Hepatocyte (in vitro differentiated cells): Measurements from ENCODE around the gene WNT7A.

Experiments
- CTCF ChIP-seq: fragments of 200-600 bp; sonication (generic); IDR thresholded peaks from 2 replicates; pipeline ENCODE4 v1.5.1; 2016; ENCODE audit warnings: antibody characterized with exemption, mild to moderate bottlenecking; ENCODE audit not compliant: poor library complexity
- EZH2 ChIP-seq: fragments of 200-600 bp; sonication (generic); IDR thresholded peaks from 2 replicates; pipeline ENCODE4 v1.6.1; 2016; ENCODE audit warnings: antibody characterized with exemption, mild to moderate bottlenecking, borderline replicate concordance
- EZH2phosphoT487 ChIP-seq: fragments of 200-600 bp; sonication (generic); IDR thresholded peaks from one replicate; pipeline ENCODE4 v1.6.1; 2018; ENCODE audit warnings: antibody characterized with exemption, mild to moderate bottlenecking, low read depth, moderate library complexity; ENCODE audit not compliant: unreplicated experiment, severe bottlenecking

DNA sequence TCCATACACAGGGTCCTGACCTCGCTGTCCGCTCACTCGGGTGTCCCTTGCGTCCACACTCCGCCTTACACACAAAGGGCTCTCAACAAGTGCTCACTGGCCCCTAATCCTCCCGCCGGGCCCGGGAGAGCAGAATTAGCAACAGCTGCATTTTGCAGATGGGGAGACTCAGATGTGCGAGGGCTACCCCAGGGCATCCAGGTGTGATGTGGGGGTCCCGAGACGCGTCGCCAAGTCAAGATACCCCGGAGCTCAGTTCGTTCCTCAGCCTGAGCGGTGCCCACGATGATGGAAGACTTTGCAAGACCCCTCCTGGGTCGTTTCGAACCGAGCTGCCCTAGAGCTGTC, 14.9 kb upstream of the WNT7A start:
- TF ChIP-seq CTCF, result no peak
- no peak for TF ChIP-seq EZH2
- TF ChIP-seq EZH2phosphoT487, result no peak
